HepG2 (cell line): ENCODE measurements around the gene RNF114. TPM values are rescaled to one million over a fixed set of nuclear protein-coding genes. Genes with fewer than 3 reads are reported as not detected.

ENCODE experiments used
- ARNT ChIP-seq: fragments of 450-650 bp; IDR thresholded peaks from 2 replicates; pipeline ENCODE4 v1.6.1; 2017
- FIP1L1 ChIP-seq: fragments of 200-400 bp; formaldehyde crosslinking; IDR thresholded peaks from 2 replicates; pipeline ENCODE4 v1.6.1; 2018; ENCODE audit warnings: low read depth, mild to moderate bottlenecking, low read length, moderate library complexity, borderline replicate concordance; ENCODE audit not compliant: insufficient read depth
- FOXM1 ChIP-seq: sonication (generic); formaldehyde crosslinking; IDR thresholded peaks from 2 replicates; pipeline ENCODE4 v1.5.0; 2020; ENCODE audit warnings: missing genetic modification reagents
- GABPA ChIP-seq, 2 experiments: IDR thresholded peaks; 2 replicates each; pipeline ENCODE4 v1.6.1; 2011 to 2016; ENCODE audit warnings: low read depth in 2 of 2, low read length in 1 of 2, missing biosample characterization in 1 of 2, missing genetic modification characterization in 1 of 2
- HOXA7 ChIP-seq: sonication (generic); formaldehyde crosslinking; IDR thresholded peaks from 2 replicates; pipeline ENCODE4 v1.8.1; 2022; ENCODE audit warnings: mild to moderate bottlenecking, missing genetic modification reagents, moderate library complexity
- ISX ChIP-seq: sonication (generic); formaldehyde crosslinking; conservative IDR thresholded peaks from 2 replicates; pipeline ENCODE4 v1.5.0; 2020; ENCODE audit warnings: missing genetic modification reagents
- JUNB ChIP-seq: sonication (generic); formaldehyde crosslinking; IDR thresholded peaks from 2 replicates; pipeline ENCODE4 v1.8.0; 2022; ENCODE audit warnings: missing genetic modification reagents, mild to moderate bottlenecking, borderline replicate concordance
- KAT2B ChIP-seq: fragments of 150-350 bp; IDR thresholded peaks from 2 replicates; pipeline ENCODE4 v1.6.1; 2014; ENCODE audit warnings: low read depth, low read length, borderline replicate concordance
- MED13 ChIP-seq: sonication (generic); formaldehyde crosslinking; IDR thresholded peaks from 2 replicates; pipeline ENCODE4 v1.5.0; 2020; ENCODE audit warnings: missing genetic modification reagents
- MTF2 ChIP-seq: sonication (generic); formaldehyde crosslinking; IDR thresholded peaks from 2 replicates; pipeline ENCODE4 v1.5.0; 2020; ENCODE audit warnings: missing genetic modification reagents, borderline replicate concordance
- NCOA2 ChIP-seq: sonication (generic); formaldehyde crosslinking; IDR thresholded peaks from 2 replicates; pipeline ENCODE4 v1.8.0; 2022; ENCODE audit warnings: inconsistent platforms
- NFYB ChIP-seq: sonication (generic); formaldehyde crosslinking; IDR thresholded peaks from 2 replicates; pipeline ENCODE4 v1.4.0; 2020; ENCODE audit warnings: missing genetic modification reagents
- RFX1 ChIP-seq: fragments of 450-650 bp; IDR thresholded peaks from 2 replicates; pipeline ENCODE4 v1.6.1; 2017
- SALL1 ChIP-seq: sonication (generic); formaldehyde crosslinking; IDR thresholded peaks from 2 replicates; pipeline ENCODE4 v1.8.0; 2022; ENCODE audit warnings: mild to moderate bottlenecking, missing genetic modification reagents
- SP140L ChIP-seq: sonication (generic); formaldehyde crosslinking; IDR thresholded peaks from 2 replicates; pipeline ENCODE4 v1.4.0; 2020; ENCODE audit warnings: missing genetic modification reagents, borderline replicate concordance
- TGIF2 ChIP-seq: IDR thresholded peaks from 2 replicates; pipeline ENCODE4 v1.6.1; 2016; ENCODE audit warnings: control low read depth, missing compliant biosample characterization
- XBP1 ChIP-seq: sonication (generic); formaldehyde crosslinking; IDR thresholded peaks from 2 replicates; pipeline ENCODE4 v1.5.0; 2020; ENCODE audit warnings: missing genetic modification reagents
- ZBTB7A ChIP-seq: sonication (generic); formaldehyde crosslinking; IDR thresholded peaks from 2 replicates; pipeline ENCODE4 v1.8.0; 2022; ENCODE audit warnings: mild to moderate bottlenecking, missing genetic modification reagents
- ZFYVE20 ChIP-seq: sonication (generic); formaldehyde crosslinking; IDR thresholded peaks from 2 replicates; pipeline ENCODE4 v1.8.0; 2023; ENCODE audit warnings: low read depth, mild to moderate bottlenecking, moderate library complexity, missing genetic modification reagents, borderline replicate concordance
- ZNF296 ChIP-seq: sonication (generic); formaldehyde crosslinking; conservative IDR thresholded peaks from 2 replicates; pipeline ENCODE4 v1.5.0; 2020; ENCODE audit warnings: mild to moderate bottlenecking, missing genetic modification reagents
- ZNF546 ChIP-seq: sonication (generic); formaldehyde crosslinking; conservative IDR thresholded peaks from 2 replicates; pipeline ENCODE4 v1.8.1; 2023; ENCODE audit warnings: mild to moderate bottlenecking, missing genetic modification reagents
- ZNF709 ChIP-seq: sonication (generic); formaldehyde crosslinking; IDR thresholded peaks from 2 replicates; pipeline ENCODE4 v1.5.0; 2020; ENCODE audit warnings: mild to moderate bottlenecking, missing genetic modification reagents
- ZNF768 ChIP-seq: sonication (generic); formaldehyde crosslinking; IDR thresholded peaks from 2 replicates; pipeline ENCODE4 v1.4.0; 2020; ENCODE audit warnings: missing genetic modification reagents
- polyA plus RNA-seq, 8 experiments: library from polyadenylated mRNA; depleted of rRNA in 3 of 8; stranded (reverse) in 7 of 8; unstranded in 1 of 8; fragments of >200 nt; fragmentation: Illumina TruSeq in 4 of 8; extraction: Trizol in 4 of 8; gene quantifications; 2 replicates each; pipeline versions ENCODE4 v1.2.1 to v1.2.3, GENCODE V29; 2011 to 2016; ENCODE audit warnings: low read depth in 4 of 8, missing spikeins in 1 of 8, mixed read lengths in 1 of 8; ENCODE audit not compliant: insufficient read depth in 1 of 8
- total RNA-seq, 5 experiments: library from RNA; depleted of rRNA; stranded (reverse); fragments of >200 nt; fragmentation: Illumina TruSeq; extraction: Trizol; gene quantifications; 2 replicates each; pipeline ENCODE4 v1.2.3, GENCODE V29; 2016; ENCODE audit warnings: low read depth in 1 of 5
- TF ChIP-seq, protein P1 (sequence below): sonication (generic); formaldehyde crosslinking; IDR thresholded peaks from 2 replicates; pipeline ENCODE4 v1.4.0; 2020; ENCODE audit warnings: missing genetic modification reagents
- TF ChIP-seq, protein P2 (sequence below): IDR thresholded peaks from 2 replicates; pipeline ENCODE4 v1.6.1; 2016; ENCODE audit warnings: mild to moderate bottlenecking, missing biosample characterization, missing genetic modification reagents
- TF ChIP-seq, protein P3 (sequence below): sonication (generic); formaldehyde crosslinking; conservative IDR thresholded peaks from 2 replicates; pipeline ENCODE4 v1.4.0; 2020; ENCODE audit warnings: missing genetic modification reagents
- TF ChIP-seq, protein P4 (sequence below): sonication (generic); formaldehyde crosslinking; IDR thresholded peaks from 2 replicates; pipeline ENCODE4 v1.4.0; 2020; ENCODE audit warnings: mild to moderate bottlenecking, missing genetic modification reagents

RNF114 gene
- total and polyA plus RNA-seq, 2 of the 13 experiments (the other 11 are each of a cell fraction or from before 2014, with no cell fraction given): 119 to 126 TPM

DNA sequence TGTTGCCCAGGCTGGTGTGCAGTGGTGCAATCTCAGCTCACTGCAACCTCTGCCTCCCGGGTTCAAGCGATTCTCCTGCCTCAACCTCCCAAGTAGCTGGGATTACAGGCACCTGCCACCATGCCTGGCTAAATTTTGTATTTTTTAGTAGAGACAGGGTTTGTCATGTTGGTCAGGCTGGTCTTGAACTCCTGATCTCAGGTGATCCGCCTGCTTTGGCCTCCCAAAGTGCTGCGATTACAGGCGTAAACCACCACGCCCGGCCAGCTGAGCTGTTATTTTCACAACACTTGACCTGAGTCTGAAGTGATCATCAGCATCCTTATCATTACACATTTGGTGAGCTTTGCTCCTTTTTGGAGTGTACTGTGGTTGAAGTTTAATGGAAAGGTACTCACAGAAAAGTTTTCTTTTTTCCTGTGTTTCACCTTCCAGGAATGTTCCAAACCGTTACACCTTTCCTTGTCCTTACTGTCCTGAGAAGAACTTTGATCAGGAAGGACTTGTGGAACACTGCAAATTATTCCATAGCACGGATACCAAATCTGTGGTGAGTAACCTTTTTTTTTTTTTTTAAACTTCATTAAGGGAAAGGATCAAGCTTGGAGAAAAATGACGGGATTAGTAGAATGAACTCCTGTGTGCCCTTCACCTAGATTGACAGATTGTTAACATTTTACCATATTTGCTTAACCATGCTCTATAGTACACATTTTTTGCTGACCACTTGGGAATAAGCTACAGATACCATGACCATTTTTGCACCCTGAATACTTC lies 9.7 kb downstream of the RNF114 start (continued):
- TF ChIP-seq XBP1 (CRISPR knock-in tag) (no peak), ISX (no peak), ZNF296 (no peak), TGIF2 (no peak), MED13 (CRISPR knock-in tag) (no peak), JUNB (CRISPR knock-in tag) (no peak), ZNF546 (CRISPR knock-in tag) (no peak), HOXA7 (no peak), SALL1 (CRISPR knock-in tag) (peak; percentile 95), GABPA (IDR thresholded peaks at IDR 0.05; ENCODE audit: low read depth, low read length) (no peak), GABPA (CRISPR knock-in tag; IDR thresholded peaks at IDR 0.05; ENCODE audit: low read depth) (no peak), ZBTB7A (CRISPR knock-in tag) (no peak), RFX1 (no peak), NFYB (CRISPR knock-in tag) (no peak), ZNF709 (CRISPR knock-in tag) (peak; percentile 65; the same call in 1 of the 2 replicates), ZNF768 (CRISPR knock-in tag) (no peak), MTF2 (no peak), NCOA2 (CRISPR knock-in tag) (peak; percentile 59), FIP1L1 (no peak), ARNT (no peak), FOXM1 (CRISPR knock-in tag) (no peak), SP140L (CRISPR knock-in tag) (no peak), ZFYVE20 (CRISPR knock-in tag) (no peak), KAT2B (no peak)
- TF ChIP-seq, protein P1, sequence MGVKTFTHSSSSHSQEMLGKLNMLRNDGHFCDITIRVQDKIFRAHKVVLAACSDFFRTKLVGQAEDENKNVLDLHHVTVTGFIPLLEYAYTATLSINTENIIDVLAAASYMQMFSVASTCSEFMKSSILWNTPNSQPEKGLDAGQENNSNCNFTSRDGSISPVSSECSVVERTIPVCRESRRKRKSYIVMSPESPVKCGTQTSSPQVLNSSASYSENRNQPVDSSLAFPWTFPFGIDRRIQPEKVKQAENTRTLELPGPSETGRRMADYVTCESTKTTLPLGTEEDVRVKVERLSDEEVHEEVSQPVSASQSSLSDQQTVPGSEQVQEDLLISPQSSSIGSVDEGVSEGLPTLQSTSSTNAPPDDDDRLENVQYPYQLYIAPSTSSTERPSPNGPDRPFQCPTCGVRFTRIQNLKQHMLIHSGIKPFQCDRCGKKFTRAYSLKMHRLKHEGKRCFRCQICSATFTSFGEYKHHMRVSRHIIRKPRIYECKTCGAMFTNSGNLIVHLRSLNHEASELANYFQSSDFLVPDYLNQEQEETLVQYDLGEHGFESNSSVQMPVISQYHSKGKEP (CRISPR knock-in tag): no peak
- TF ChIP-seq, protein P2, sequence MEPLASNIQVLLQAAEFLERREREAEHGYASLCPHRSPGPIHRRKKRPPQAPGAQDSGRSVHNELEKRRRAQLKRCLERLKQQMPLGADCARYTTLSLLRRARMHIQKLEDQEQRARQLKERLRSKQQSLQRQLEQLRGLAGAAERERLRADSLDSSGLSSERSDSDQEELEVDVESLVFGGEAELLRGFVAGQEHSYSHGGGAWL: no peak
- TF ChIP-seq, protein P3, sequence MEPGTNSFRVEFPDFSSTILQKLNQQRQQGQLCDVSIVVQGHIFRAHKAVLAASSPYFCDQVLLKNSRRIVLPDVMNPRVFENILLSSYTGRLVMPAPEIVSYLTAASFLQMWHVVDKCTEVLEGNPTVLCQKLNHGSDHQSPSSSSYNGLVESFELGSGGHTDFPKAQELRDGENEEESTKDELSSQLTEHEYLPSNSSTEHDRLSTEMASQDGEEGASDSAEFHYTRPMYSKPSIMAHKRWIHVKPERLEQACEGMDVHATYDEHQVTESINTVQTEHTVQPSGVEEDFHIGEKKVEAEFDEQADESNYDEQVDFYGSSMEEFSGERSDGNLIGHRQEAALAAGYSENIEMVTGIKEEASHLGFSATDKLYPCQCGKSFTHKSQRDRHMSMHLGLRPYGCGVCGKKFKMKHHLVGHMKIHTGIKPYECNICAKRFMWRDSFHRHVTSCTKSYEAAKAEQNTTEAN (CRISPR knock-in tag): no peak
- TF ChIP-seq, protein P4, sequence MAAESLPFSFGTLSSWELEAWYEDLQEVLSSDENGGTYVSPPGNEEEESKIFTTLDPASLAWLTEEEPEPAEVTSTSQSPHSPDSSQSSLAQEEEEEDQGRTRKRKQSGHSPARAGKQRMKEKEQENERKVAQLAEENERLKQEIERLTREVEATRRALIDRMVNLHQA (CRISPR knock-in tag): 0 out of 2 replicates have a peak, but pooled peaks have one; percentile 26
